ENCODE data around the gene RORC. TPM values are rescaled to one million over a fixed set of nuclear protein-coding genes. Genes with fewer than 3 reads are reported as not detected.
"Not testable (repeated sequence)": the region's sequence is repeated elsewhere in the genome, so short reads cannot be mapped to it uniquely, and the experiment has no call there.

The RORC gene
- total and polyA plus RNA-seq, 5 donors from 2014 or later, result 6.2 to 16.7 (median 13.7) TPM

DNA sequence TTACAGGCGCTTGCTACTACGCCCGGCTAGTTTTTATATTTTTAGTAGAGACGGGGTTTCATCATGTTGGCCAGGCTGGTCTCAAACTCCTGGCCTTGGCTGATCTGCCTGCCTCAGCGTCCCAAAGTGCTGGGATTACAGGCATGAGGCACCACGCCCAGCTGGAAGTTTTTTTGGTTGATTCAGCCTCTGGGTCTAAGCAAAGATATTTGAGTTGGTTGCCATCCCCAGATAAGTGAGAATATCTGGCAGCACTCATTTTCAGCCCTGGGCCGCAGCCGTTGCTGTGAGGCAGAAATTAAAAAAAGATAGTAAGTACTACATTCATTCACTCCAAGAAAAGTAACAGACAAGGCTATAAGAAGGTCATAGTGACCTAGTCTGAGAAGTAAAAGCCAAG, 23.9 kb upstream of the RORC start:
- H3K4me3 ChIP-seq (ENCODE audit: low read depth, low read length); ATAC-seq (ENCODE audit: low read depth in 2 of 2); H3K27me3 Mint-ChIP-seq; H3K4me1 Mint-ChIP-seq; H3K27ac ChIP-seq (ENCODE audit: insufficient read depth, low read length, poor library complexity, severe bottlenecking); H3K36me3 ChIP-seq (ENCODE audit: control insufficient read depth, insufficient read depth, low read length); H3K9me3 ChIP-seq (ENCODE audit: control insufficient read depth in 2 of 2, low read length in 2 of 2); H3K27me3 ChIP-seq (ENCODE audit: control insufficient read depth, insufficient read depth, low read length); H3K9me3 Mint-ChIP-seq; H3K4me1 ChIP-seq (ENCODE audit: control insufficient read depth, insufficient read depth, low read length, poor library complexity, severe bottlenecking); H3K4me3 Mint-ChIP-seq; DNase-seq; H3K27ac Mint-ChIP-seq; H3K36me3 Mint-ChIP-seq: not testable (repeated sequence)

DNA sequence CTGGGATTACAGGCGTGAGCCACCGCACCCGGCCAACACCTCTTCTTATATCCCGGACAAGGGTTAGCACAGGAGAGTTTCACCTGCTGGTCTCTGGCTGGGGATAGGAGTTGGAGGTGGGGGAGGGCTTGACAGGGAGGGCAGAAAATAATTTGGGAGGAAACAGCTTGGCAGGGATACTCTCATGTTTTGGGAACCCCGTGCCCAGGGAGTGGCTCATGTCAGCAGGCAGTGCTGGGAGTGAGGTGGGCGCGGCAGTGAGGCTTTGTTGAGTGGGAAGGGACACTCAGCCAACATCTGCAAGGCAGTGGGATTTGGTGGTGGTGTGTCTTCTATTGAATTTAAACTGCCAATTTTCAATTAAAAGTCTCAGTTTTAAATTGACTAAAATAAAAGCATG, 23.1 kb upstream of the RORC start:
- Histone ChIP-seq H3K9me3 (ENCODE audit: control insufficient read depth in 2 of 2, low read length in 2 of 2) (no peaks in the 10 kb centered on the region), H3K27me3 (ENCODE audit: control insufficient read depth, insufficient read depth, low read length) (no peaks in the 10 kb centered on the region), H3K4me1 (ENCODE audit: control insufficient read depth, insufficient read depth, low read length, poor library complexity, severe bottlenecking) (no peaks in the 10 kb centered on the region), H3K4me3 (ENCODE audit: low read depth, low read length) (no peak overlapping the region), H3K36me3 (ENCODE audit: control insufficient read depth, insufficient read depth, low read length) (no peaks in the 10 kb centered on the region), H3K27ac (ENCODE audit: insufficient read depth, low read length, poor library complexity, severe bottlenecking) (no peak overlapping the region)
- Mint-ChIP-seq H3K4me3 (no peak overlapping the region), H3K36me3 (peaks cover 3% of the 10 kb centered on the region), H3K27me3 (no peaks in the 10 kb centered on the region), H3K4me1 (peaks cover 0 to 4% (median 2%) of the 10 kb centered on the region in 4 donors), H3K9me3 (no peaks in the 10 kb centered on the region), H3K27ac (no peak overlapping the region)
- ATAC-seq (ENCODE audit: low read depth in 2 of 2) (no peak), DNase-seq (no peak)

DNA sequence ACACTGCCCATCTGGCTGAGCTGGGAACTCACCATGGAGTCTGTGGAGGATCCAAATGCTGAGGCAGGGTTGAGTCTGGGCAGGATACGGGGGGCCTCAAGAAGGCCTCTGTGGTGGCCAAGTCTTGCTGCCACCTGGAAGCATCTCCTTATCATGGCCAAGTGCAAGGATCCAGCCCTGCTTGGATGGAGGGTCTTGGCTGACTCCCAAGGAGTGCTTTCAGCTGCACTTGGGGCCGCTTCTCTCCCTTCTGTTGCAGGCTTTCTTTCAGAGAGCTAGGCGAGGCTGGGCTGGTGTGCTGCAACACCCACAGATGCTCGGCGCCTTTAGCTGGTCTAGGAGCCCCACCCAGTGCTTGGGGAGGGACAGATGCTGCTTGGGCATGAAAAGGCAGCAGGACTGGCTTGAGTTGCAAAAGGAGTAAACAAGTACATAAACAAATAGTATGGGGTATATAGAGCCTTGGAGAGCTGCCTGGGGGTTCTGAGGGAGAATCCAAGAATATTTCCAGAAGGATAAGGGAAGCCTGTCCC, 21.9 kb upstream of the RORC start, which contains the start of gene THEM5:
Gene THEM5, minus strand, starts transcription at position 302 of the 533 bp plus-strand sequence. Its CDS starts 147 bp downstream, at position 155.
- H3K27ac Mint-ChIP-seq, result peak within 1 kb of the TSS in 1 of 3 donors; percentile 62
- H3K4me1 Mint-ChIP-seq, result peaks cover 0 to 13% (median 8%) of the 10 kb centered on the region in 4 donors
- ATAC-seq (ENCODE audit: low read depth in 2 of 2) (no peak), DNase-seq (peak in 1 of 3 donors; percentile 18)
- H3K36me3 ChIP-seq (ENCODE audit: control insufficient read depth, insufficient read depth, low read length), result no peaks in the 10 kb centered on the region
- H3K4me3 ChIP-seq (ENCODE audit: low read depth, low read length), result no peak within 1 kb of the TSS
- H3K4me3 Mint-ChIP-seq, result no peak within 1 kb of the TSS
- no peaks in the 10 kb centered on the region for H3K9me3 Mint-ChIP-seq
- H3K36me3 Mint-ChIP-seq, result peaks cover 3% of the 10 kb centered on the region
- peaks cover 4% of the 10 kb centered on the region for H3K4me1 ChIP-seq (ENCODE audit: control insufficient read depth, insufficient read depth, low read length, poor library complexity, severe bottlenecking)
- H3K27me3 ChIP-seq (ENCODE audit: control insufficient read depth, insufficient read depth, low read length), result no peaks in the 10 kb centered on the region
- no peaks in the 10 kb centered on the region for H3K27me3 Mint-ChIP-seq
- H3K27ac ChIP-seq (ENCODE audit: insufficient read depth, low read length, poor library complexity, severe bottlenecking), result no peak within 1 kb of the TSS
- no peaks in the 10 kb centered on the region for H3K9me3 ChIP-seq (ENCODE audit: control insufficient read depth in 2 of 2, low read length in 2 of 2)

DNA sequence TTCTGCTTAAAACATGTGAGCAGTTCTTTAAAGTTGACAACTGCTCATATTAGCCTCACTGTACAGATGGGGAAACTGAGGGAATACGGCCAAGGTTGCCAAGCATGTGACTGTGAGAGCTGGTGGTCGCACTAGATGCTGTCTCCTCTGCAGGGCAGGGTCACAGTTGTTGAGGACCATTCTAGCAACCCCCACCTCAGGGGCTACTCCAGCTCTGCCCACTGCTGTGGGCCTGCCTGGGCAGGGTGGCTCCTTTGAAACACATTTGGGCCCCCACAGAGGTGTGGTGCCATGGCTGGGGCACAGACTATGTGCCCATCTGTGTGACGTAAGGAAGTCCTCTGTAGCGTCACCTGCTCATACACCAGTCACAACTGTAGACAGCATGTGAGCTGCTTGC, 21.1 kb upstream of the RORC start:
- H3K27ac ChIP-seq (ENCODE audit: insufficient read depth, low read length, poor library complexity, severe bottlenecking), result no peak overlapping the region

DNA sequence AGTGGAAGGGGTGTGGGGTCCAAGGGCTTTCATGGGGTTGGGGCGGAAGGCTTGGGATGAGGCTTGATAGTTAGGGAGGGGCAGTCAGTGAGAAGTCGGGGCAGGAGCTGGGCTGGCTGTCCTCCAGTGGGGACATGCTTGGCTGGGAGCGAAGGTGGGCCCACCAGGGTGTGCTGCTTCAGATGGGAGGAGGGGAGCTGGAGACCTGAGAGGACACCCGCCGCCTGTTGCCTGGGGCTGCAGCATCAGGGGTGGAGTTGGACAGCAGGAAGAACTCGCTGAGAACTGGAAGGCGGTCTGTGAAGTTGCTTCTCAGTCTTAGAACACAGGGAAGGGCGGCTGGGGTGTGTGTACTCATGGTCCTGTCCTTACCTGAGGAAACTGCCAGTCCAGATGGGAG, 20.3 kb upstream of the RORC start:
- ATAC-seq (ENCODE audit: low read depth in 2 of 2) (no peak), DNase-seq (no peak)
- Histone ChIP-seq H3K27me3 (ENCODE audit: control insufficient read depth, insufficient read depth, low read length) (no peaks in the 10 kb centered on the region), H3K4me1 (ENCODE audit: control insufficient read depth, insufficient read depth, low read length, poor library complexity, severe bottlenecking) (peaks cover 13% of the 10 kb centered on the region), H3K36me3 (ENCODE audit: control insufficient read depth, insufficient read depth, low read length) (no peaks in the 10 kb centered on the region), H3K4me3 (ENCODE audit: low read depth, low read length) (no peak overlapping the region), H3K9me3 (ENCODE audit: control insufficient read depth in 2 of 2, low read length in 2 of 2) (no peaks in the 10 kb centered on the region), H3K27ac (ENCODE audit: insufficient read depth, low read length, poor library complexity, severe bottlenecking) (no peak overlapping the region)
- Mint-ChIP-seq H3K27ac (peak overlapping the region in 1 of 3 donors; percentile 39), H3K4me1 (peaks cover 0 to 19% (median 11%) of the 10 kb centered on the region in 4 donors), H3K36me3 (peaks cover 3% of the 10 kb centered on the region), H3K27me3 (no peaks in the 10 kb centered on the region), H3K9me3 (no peaks in the 10 kb centered on the region), H3K4me3 (no peak overlapping the region)

More for the DNA sequence above, 21.1 kb upstream of the RORC start:
- H3K36me3 ChIP-seq (ENCODE audit: control insufficient read depth, insufficient read depth, low read length), result no peaks in the 10 kb centered on the region
- no peaks in the 10 kb centered on the region for H3K9me3 Mint-ChIP-seq
- peaks cover 3% of the 10 kb centered on the region for H3K36me3 Mint-ChIP-seq
- DNase-seq (no peak), ATAC-seq (ENCODE audit: low read depth in 2 of 2) (no peak)
- H3K4me3 Mint-ChIP-seq, result no peak overlapping the region
- H3K9me3 ChIP-seq (ENCODE audit: control insufficient read depth in 2 of 2, low read length in 2 of 2), result no peaks in the 10 kb centered on the region
- peaks cover 11% of the 10 kb centered on the region for H3K4me1 ChIP-seq (ENCODE audit: control insufficient read depth, insufficient read depth, low read length, poor library complexity, severe bottlenecking)
- H3K27me3 ChIP-seq (ENCODE audit: control insufficient read depth, insufficient read depth, low read length), result no peaks in the 10 kb centered on the region
- no peak overlapping the region for H3K4me3 ChIP-seq (ENCODE audit: low read depth, low read length)
- H3K27me3 Mint-ChIP-seq, result no peaks in the 10 kb centered on the region
- peaks cover 0 to 16% (median 9%) of the 10 kb centered on the region in 4 donors for H3K4me1 Mint-ChIP-seq
- H3K27ac Mint-ChIP-seq, result peak overlapping the region in 1 of 3 donors; percentile 62

DNA sequence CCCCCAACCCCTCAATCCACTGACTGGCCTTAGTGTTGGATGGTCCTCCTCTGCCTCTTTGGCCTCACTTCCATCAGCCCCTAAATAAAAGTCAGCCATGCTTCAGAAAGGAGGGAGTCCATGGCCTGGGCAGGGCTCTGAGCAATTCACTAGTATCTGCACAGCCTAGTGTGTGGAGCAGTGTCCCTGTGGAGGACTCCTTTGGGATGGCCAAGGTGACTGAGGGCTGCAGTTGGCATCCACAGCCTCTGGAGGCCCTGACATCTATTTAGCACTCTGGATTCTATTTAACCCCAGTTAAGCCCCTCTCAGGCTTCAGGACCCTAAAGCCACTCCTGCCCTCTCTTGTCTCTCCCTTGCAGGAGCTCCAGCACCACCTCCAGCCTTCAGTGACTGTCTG, 18.3 kb upstream of the RORC start:
- H3K36me3 Mint-ChIP-seq, result peaks cover 3% of the 10 kb centered on the region
- ATAC-seq (ENCODE audit: low read depth in 2 of 2) (no peak), DNase-seq (no peak)
- peaks cover 0 to 32% (median 21%) of the 10 kb centered on the region in 4 donors for H3K4me1 Mint-ChIP-seq
- Histone ChIP-seq H3K27me3 (ENCODE audit: control insufficient read depth, insufficient read depth, low read length) (no peaks in the 10 kb centered on the region), H3K27ac (ENCODE audit: insufficient read depth, low read length, poor library complexity, severe bottlenecking) (no peak overlapping the region), H3K9me3 (ENCODE audit: control insufficient read depth in 2 of 2, low read length in 2 of 2) (no peaks in the 10 kb centered on the region), H3K4me1 (ENCODE audit: control insufficient read depth, insufficient read depth, low read length, poor library complexity, severe bottlenecking) (peaks cover 13% of the 10 kb centered on the region), H3K4me3 (ENCODE audit: low read depth, low read length) (no peak overlapping the region), H3K36me3 (ENCODE audit: control insufficient read depth, insufficient read depth, low read length) (no peaks in the 10 kb centered on the region)
- H3K4me3 Mint-ChIP-seq, result peak overlapping the region in 1 of 4 donors; percentile 36
- no peaks in the 10 kb centered on the region for H3K9me3 Mint-ChIP-seq
- H3K27me3 Mint-ChIP-seq, result no peaks in the 10 kb centered on the region
- peak overlapping the region in 1 of 3 donors; percentile 80 for H3K27ac Mint-ChIP-seq

DNA sequence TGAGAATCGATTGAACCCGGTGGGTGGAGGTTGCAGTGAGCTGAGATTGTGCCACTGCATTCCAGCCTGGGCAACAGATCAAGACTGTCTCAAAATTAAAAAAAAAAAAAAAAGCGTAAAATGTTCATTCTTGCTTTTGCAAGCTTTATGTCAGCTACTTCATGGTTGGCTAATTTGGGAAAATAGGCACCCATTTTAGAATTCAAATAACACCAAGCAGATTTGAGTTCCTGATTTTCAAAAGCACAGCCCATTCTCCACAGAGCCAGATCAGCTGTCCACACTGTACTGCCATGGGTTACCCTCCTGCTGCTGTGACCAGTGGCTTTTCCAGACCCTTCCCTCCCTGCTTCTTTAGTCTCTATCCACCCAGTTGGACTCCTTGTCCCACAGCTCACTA, 17.5 kb upstream of the RORC start:
- peak overlapping the region; percentile 80 to 91 (median 86) for H3K27ac Mint-ChIP-seq
- H3K4me3 Mint-ChIP-seq, result peak overlapping the region in 1 of 4 donors; percentile 17
- no peak for DNase-seq
- peaks cover 13% of the 10 kb centered on the region for H3K4me1 ChIP-seq (ENCODE audit: control insufficient read depth, insufficient read depth, low read length, poor library complexity, severe bottlenecking)
- ATAC-seq (ENCODE audit: low read depth in 2 of 2), result no peak
- no peaks in the 10 kb centered on the region for H3K27me3 Mint-ChIP-seq
- H3K27me3 ChIP-seq (ENCODE audit: control insufficient read depth, insufficient read depth, low read length), result no peaks in the 10 kb centered on the region
- no peaks in the 10 kb centered on the region for H3K36me3 ChIP-seq (ENCODE audit: control insufficient read depth, insufficient read depth, low read length)
- H3K9me3 Mint-ChIP-seq, result no peaks in the 10 kb centered on the region
- H3K4me3 ChIP-seq (ENCODE audit: low read depth, low read length), result no peak overlapping the region
- peak overlapping the region; percentile 39 for H3K27ac ChIP-seq (ENCODE audit: insufficient read depth, low read length, poor library complexity, severe bottlenecking)
- peaks cover 0 to 35% (median 24%) of the 10 kb centered on the region in 4 donors for H3K4me1 Mint-ChIP-seq
- peaks cover 3% of the 10 kb centered on the region for H3K36me3 Mint-ChIP-seq
- no peaks in the 10 kb centered on the region for H3K9me3 ChIP-seq (ENCODE audit: control insufficient read depth in 2 of 2, low read length in 2 of 2)
